Liver (tissue), 9 donors: Measurements from ENCODE around the gene ARMH3. TPM values are rescaled to one million over a fixed set of nuclear protein-coding genes. Genes with fewer than 3 reads are reported as not detected.

ENCODE experiments used
- DNase-seq: peaks from one replicate; pipeline ENCODE4 v3.0.0-alpha.2; 2017; ENCODE audit warnings: low spot score
- H3K27ac ChIP-seq, 2 donors: one replicate each; pipeline ENCODE4 v1.7.0; 2013; ENCODE audit warnings: inconsistent platforms in 2 of 2, low read length in 2 of 2, control low read depth in 1 of 2, low read depth in 1 of 2, mild to moderate bottlenecking in 1 of 2
- H3K27me3 ChIP-seq, 4 donors: one replicate each; pipeline versions ENCODE4 v1.6.1 to v1.7.0; 2013; ENCODE audit warnings: low read length in 3 of 4, inconsistent platforms in 1 of 4, mild to moderate bottlenecking in 1 of 4, moderate library complexity in 1 of 4; ENCODE audit not compliant: control insufficient read depth in 4 of 4, insufficient read depth in 4 of 4
- H3K36me3 ChIP-seq, 4 donors: one replicate each; pipeline versions ENCODE4 v1.6.1 to v1.7.0; 2013; ENCODE audit warnings: low read length in 3 of 4, mild to moderate bottlenecking in 3 of 4, low read depth in 1 of 4, moderate library complexity in 1 of 4; ENCODE audit not compliant: control insufficient read depth in 4 of 4, insufficient read depth in 3 of 4
- H3K4me1 ChIP-seq, 4 donors: one replicate each; pipeline versions ENCODE4 v1.6.1 to v1.7.0; 2013; ENCODE audit warnings: low read length in 3 of 4, mild to moderate bottlenecking in 3 of 4, moderate library complexity in 1 of 4; ENCODE audit not compliant: control insufficient read depth in 4 of 4, insufficient read depth in 4 of 4
- H3K4me3 ChIP-seq, 3 donors: one replicate each; pipeline versions ENCODE4 v1.6.1 to v1.7.0; 2013; ENCODE audit warnings: low read length in 3 of 3, control low read depth in 1 of 3, low read depth in 1 of 3, mild to moderate bottlenecking in 1 of 3
- H3K9ac ChIP-seq, 2 donors: one replicate each; pipeline ENCODE4 v1.7.0; 2013; ENCODE audit warnings: low read length in 2 of 2, mild to moderate bottlenecking in 2 of 2, moderate library complexity in 2 of 2, control low read depth in 1 of 2, low read depth in 1 of 2
- H3K9me3 ChIP-seq, 4 donors: one replicate each; pipeline versions ENCODE4 v1.6.1 to v1.7.0; 2013; ENCODE audit warnings: low read length in 3 of 4; ENCODE audit not compliant: control insufficient read depth in 4 of 4
- ATF3 ChIP-seq: IDR thresholded peaks from 2 replicates; pipeline ENCODE4 v1.6.1; 2016; ENCODE audit warnings: antibody characterized with exemption
- CTCF ChIP-seq: fragments of 150-350 bp; IDR thresholded peaks from 2 replicates; pipeline ENCODE4 v1.5.1; 2017; ENCODE audit warnings: improper control_type of control experiment, low read depth, low read length; ENCODE audit not compliant: missing input control
- FOXA1 ChIP-seq: IDR thresholded peaks from 2 replicates; pipeline ENCODE4 v1.6.1; 2016; ENCODE audit warnings: antibody characterized with exemption
- FOXA2 ChIP-seq: IDR thresholded peaks from 2 replicates; pipeline ENCODE4 v1.6.1; 2016; ENCODE audit warnings: antibody characterized with exemption
- GABPA ChIP-seq, 2 donors: IDR thresholded peaks in 1 of 2; conservative IDR thresholded peaks in 1 of 2; 2 replicates each; pipeline ENCODE4 v1.6.1; 2016; ENCODE audit warnings: antibody characterized with exemption in 2 of 2, mild to moderate bottlenecking in 1 of 2, moderate library complexity in 1 of 2
- HNF4A ChIP-seq, 2 donors: conservative IDR thresholded peaks; 2 replicates each; pipeline ENCODE4 v1.6.1; 2016; ENCODE audit warnings: antibody characterized with exemption in 2 of 2, mild to moderate bottlenecking in 2 of 2
- HNF4G ChIP-seq: IDR thresholded peaks from 2 replicates; pipeline ENCODE4 v1.6.1; 2016; ENCODE audit warnings: antibody characterized with exemption
- JUND ChIP-seq, 2 donors: IDR thresholded peaks; 2 replicates each; pipeline ENCODE4 v1.6.1; 2016; ENCODE audit warnings: antibody characterized with exemption in 2 of 2
- MAX ChIP-seq: IDR thresholded peaks from 2 replicates; pipeline ENCODE4 v1.6.1; 2016; ENCODE audit warnings: antibody characterized with exemption
- NR2F2 ChIP-seq: IDR thresholded peaks from 2 replicates; pipeline ENCODE4 v1.6.1; 2016; ENCODE audit warnings: antibody characterized with exemption
- RAD21 ChIP-seq, 2 donors: IDR thresholded peaks; 2 replicates each; pipeline ENCODE4 v1.6.1; 2016; ENCODE audit warnings: antibody characterized with exemption in 2 of 2, mild to moderate bottlenecking in 2 of 2
- REST ChIP-seq: IDR thresholded peaks from 2 replicates; pipeline ENCODE4 v1.6.1; 2016; ENCODE audit warnings: antibody characterized with exemption, mild to moderate bottlenecking
- RXRA ChIP-seq, 2 donors: IDR thresholded peaks; 2 replicates each; pipeline ENCODE4 v1.6.1; 2017 to 2018; ENCODE audit warnings: antibody characterized with exemption in 2 of 2, mild to moderate bottlenecking in 1 of 2
- SP1 ChIP-seq: IDR thresholded peaks from 2 replicates; pipeline ENCODE4 v1.6.1; 2018; ENCODE audit warnings: antibody characterized with exemption, mild to moderate bottlenecking
- TAF1 ChIP-seq: conservative IDR thresholded peaks from 2 replicates; pipeline ENCODE4 v1.6.1; 2016; ENCODE audit warnings: antibody characterized with exemption, mild to moderate bottlenecking
- YY1 ChIP-seq: IDR thresholded peaks from 2 replicates; pipeline ENCODE4 v1.6.1; 2016; ENCODE audit warnings: antibody characterized with exemption, mild to moderate bottlenecking
- ZBTB33 ChIP-seq: IDR thresholded peaks from 2 replicates; pipeline ENCODE4 v1.6.1; 2016; ENCODE audit warnings: antibody characterized with exemption
- WGBS: extraction: QIAGEN DNeasy Blood & Tissue Kit; methylation state at CpG from one replicate; pipeline ENCODE4 v1.1.7; 2013; 5-methylcytosine and 5-hydroxymethylcytosine counted together
- polyA plus RNA-seq, 2 donors: library from polyadenylated mRNA; stranded (reverse) in 1 of 2; unstranded in 1 of 2; fragments of 200-250 nt in 1 of 2; fragments of >200 nt in 1 of 2; fragmentation: Nextera tagmentation in 1 of 2; extraction: Ambion mirVana in 1 of 2; gene quantifications; one replicate each; pipeline versions ENCODE4 v1.2.1 to v1.2.3, GENCODE V29; 2013 to 2015
- total RNA-seq, 2 donors: library from RNA; depleted of rRNA; stranded (reverse); fragments of >200 nt; gene quantifications; one replicate each; pipeline ENCODE4 v1.2.3, GENCODE V29; 2014
- donor health status: healthy.
- donor health status: healthy.
- donor health status: healthy.
- donor health status: healthy.
- donor health status: healthy.

The ARMH3 gene
- total and polyA plus RNA-seq, 4 donors = 5.3 to 14.9 (median 9.2) TPM

- DNase-seq = no peak
- H3K27ac ChIP-seq = no peak overlapping the region
- peaks cover 0 to 2% (median under 1%) of the 10 kb centered on the region in 4 donors for H3K36me3 ChIP-seq
- 97% methylated on average over 2 of the region's 2 CpGs for WGBS
- no peak overlapping the region for H3K9ac ChIP-seq
- no peaks in the 10 kb centered on the region for H3K9me3 ChIP-seq
- peaks cover 0 to 1% (median 0%) of the 10 kb centered on the region in 4 donors for H3K4me1 ChIP-seq
- H3K4me3 ChIP-seq = no peak overlapping the region
- H3K27me3 ChIP-seq = no peaks in the 10 kb centered on the region
- TF ChIP-seq REST (no peak), MAX (no peak), FOXA2 (no peak), CTCF (no peak), SP1 (no peak), JUND (IDR thresholded peaks at IDR 0.05) (no peak), TAF1 (no peak), NR2F2 (no peak), ATF3 (no peak), GABPA (IDR thresholded peaks at IDR 0.05 in 1 of 2, conservative IDR thresholded peaks at IDR 0.05 in 1 of 2) (no peak), ZBTB33 (no peak), YY1 (no peak)
These were observed 150.7 kb downstream of the ARMH3 start for GRCh38 chr10:101905251-101905650.

- 89% methylated on average over 7 of the region's 7 CpGs for WGBS
- Histone ChIP-seq H3K27me3 (no peaks in the 10 kb centered on the region), H3K36me3 (peaks cover 0 to 2% (median under 1%) of the 10 kb centered on the region in 4 donors), H3K4me3 (no peak overlapping the region), H3K9me3 (no peaks in the 10 kb centered on the region), H3K9ac (no peak overlapping the region), H3K27ac (no peak overlapping the region), H3K4me1 (peaks cover 0 to 1% (median 0%) of the 10 kb centered on the region in 4 donors)
- no peak for DNase-seq
- no peak for TF ChIP-seq MAX
- TF ChIP-seq RXRA (IDR thresholded peaks at IDR 0.05) = no peak
- no peak for TF ChIP-seq GABPA (IDR thresholded peaks at IDR 0.05 in 1 of 2, conservative IDR thresholded peaks at IDR 0.05 in 1 of 2)
- TF ChIP-seq JUND (IDR thresholded peaks at IDR 0.05) = no peak
- no peak for TF ChIP-seq SP1
- TF ChIP-seq YY1 = no peak
- no peak for TF ChIP-seq NR2F2
- no peak for TF ChIP-seq ZBTB33
- no peak for TF ChIP-seq TAF1
- no peak for TF ChIP-seq HNF4G
- TF ChIP-seq ATF3 = no peak
- no peak for TF ChIP-seq RAD21 (IDR thresholded peaks at IDR 0.05)
- no peak for TF ChIP-seq HNF4A (conservative IDR thresholded peaks at IDR 0.05)
- TF ChIP-seq FOXA1 = no peak
These were observed 152.0 kb downstream of the ARMH3 start for GRCh38 chr10:101903827-101904550.
